EL (cell line): ENCODE measurements around the gene PLCG2.
"Not testable (repeated sequence)": the region's sequence is repeated elsewhere in the genome, so short reads cannot be mapped to it uniquely, and the experiment has no call there.

Experiments used
- DNase-seq: peaks from one replicate; pipeline ENCODE4 v3.0.0-alpha.2; 2016

Gene PLCG2

GRCh38 chr16:82009789-82010188 is 230.7 kb downstream of the PLCG2 start:
- DNase-seq = not testable (repeated sequence)

- no peak for DNase-seq
These were observed 231.6 kb downstream of the PLCG2 start for GRCh38 chr16:82010649-82011048.

DNA sequence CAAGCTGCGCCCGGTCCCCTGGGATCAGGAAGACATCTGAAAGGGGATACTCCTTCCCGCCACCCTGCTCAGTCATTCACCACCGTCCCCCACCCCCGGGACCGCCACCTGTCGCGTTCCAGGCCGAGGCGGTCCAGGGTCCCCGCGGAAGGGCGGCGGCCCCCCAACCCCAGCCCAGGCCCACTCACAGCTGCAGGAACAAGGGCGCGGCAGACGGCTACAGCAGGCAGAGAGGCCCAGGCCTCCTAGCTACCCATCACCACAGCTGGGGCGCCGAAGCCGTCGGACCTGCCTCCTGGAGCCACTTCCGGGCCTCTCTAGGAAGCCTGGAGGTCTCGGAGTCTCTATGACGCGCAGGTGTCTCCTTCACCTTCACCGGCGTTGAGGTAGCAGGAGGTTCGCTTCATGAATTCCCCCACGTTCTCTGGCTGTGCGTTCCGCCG is 232.1 kb downstream of the PLCG2 start, which contains the start of gene SDR42E1:
Gene SDR42E1 (minus strand): TSS at position 272 of the 443 bp plus-strand sequence. CDS start 10,612 bp downstream, outside the sequence.
- DNase-seq = no peak
